Measurements from ENCODE around the gene CD320.

GRCh38 chr19:8322638-8322997 is 14.5 kb upstream of the CD320 start:
- TF ChIP-seq POLR2A (IDR thresholded peaks at IDR 0.05; ENCODE audit: low read length) (no peak), CTCF (IDR thresholded peaks at IDR 0.05) (no peak), HOXA7 (CRISPR knock-in tag; IDR thresholded peaks at IDR 0.05) (no peak), ZFP36 (IDR thresholded peaks at IDR 0.05; ENCODE audit: borderline replicate concordance, partially characterized antibody) (no peak), POLR2AphosphoS2 (conservative IDR thresholded peaks at IDR 0.05; ENCODE audit: low read length) (no peak), USF2 (IDR thresholded peaks at IDR 0.05) (no peak)

All from A549 (cell line).